ENCODE data around the gene IFIH1.

DNA sequence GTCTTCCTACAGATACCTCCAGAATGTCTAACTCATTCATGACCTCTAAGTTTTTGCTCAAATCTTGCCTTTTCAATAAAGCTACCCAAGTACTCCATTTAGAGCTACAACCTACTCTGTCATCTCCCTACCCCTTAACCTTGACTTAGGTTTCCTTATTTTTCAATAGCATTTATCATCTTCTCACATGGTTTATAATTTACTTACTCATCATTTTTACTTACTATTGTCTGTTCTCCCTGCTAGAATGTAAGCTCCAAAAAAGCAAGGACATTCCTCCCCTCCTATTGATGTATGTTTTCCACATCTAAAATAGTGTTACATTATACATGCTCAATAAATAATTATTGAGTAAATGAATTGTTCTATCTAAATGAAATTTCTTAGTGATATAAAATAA, 22.3 kb upstream of the IFIH1 start:
- TF ChIP-seq CTCF (conservative IDR thresholded peaks at IDR 0.05 in 1 of 2, IDR thresholded peaks at IDR 0.05 in 1 of 2; ENCODE audit: extremely low read depth in 1 of 2, insufficient read depth in 1 of 2, low read depth in 1 of 2, low read length in 2 of 2) (no peak), EZH2 (IDR thresholded peaks at IDR 0.05; ENCODE audit: borderline replicate concordance, low read length) (no peak)

All from mammary epithelial cell (primary cell).